ENCODE measurements around the gene RPS6KA2.
"Not testable (repeated sequence)": the region's sequence is repeated elsewhere in the genome, so short reads cannot be mapped to it uniquely, and the experiment has no call there.

RPS6KA2 gene

DNA sequence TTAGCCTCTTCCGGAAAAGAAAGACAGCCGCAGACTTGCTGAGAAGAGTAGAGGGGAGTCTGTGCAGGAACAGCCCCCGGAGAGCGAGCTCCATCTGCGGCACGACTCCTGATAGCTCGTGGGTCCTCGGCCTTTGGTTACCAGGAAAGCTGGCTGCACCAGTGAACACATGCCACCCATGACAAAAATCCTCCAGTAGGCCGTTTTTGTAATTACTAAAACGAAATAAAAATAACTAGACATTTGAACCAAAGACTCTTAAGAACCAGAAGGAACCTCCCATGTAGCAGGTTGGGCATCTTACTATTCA lies 82.8 kb downstream of the RPS6KA2 start:
- DNase-seq, result no peak

DNA sequence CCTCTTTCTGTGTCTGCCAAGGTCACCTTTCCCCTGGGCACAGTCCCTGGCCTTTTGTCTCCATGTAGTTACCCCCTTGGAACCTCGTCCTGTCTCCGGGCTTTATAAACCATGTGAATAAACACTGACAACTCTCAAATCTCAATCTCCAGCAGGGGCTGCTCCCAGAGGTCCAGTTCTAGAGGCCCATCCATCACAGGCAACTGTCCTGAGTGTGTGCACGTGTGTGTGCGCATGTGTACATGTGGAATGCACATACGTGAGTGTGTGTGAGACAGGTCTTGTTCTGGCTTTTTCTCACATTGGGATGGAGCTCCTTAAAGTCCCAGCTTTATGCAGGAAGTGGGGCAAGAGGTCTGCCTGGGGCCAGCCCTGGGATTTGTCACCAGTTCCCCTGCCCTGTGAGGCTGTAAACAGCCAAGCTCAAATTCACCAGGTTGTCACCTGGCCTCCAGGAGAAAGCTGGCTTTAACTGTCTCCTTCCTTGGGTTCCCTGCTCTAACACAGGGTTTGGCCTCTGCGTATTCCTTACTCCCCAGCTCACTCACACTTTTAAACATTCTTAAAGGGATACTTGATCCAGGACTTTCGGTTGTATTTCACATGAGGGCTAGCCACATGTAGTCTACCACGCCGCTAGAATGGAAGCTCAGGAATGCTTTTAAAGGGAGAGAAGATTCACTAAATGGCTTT lies 83.3 kb downstream of the RPS6KA2 start:
- DNase-seq, result no peak

DNA sequence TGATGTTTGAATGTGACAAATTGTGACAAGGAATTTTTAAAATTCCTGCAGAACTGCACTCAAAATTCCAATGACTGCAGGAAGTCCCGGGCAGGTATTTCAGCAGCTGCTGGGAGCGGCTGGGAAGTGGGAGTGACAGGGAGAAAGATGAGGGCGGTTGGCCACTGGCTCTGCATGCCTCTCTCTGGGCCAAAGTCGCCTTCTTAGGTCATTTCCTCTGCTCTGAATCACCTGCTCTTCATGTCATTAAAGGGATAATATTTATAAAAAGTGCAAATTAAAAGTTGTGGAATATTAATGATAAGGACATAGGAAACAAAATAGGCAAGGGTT lies 84.5 kb downstream of the RPS6KA2 start:
- DNase-seq, result no peak

DNA sequence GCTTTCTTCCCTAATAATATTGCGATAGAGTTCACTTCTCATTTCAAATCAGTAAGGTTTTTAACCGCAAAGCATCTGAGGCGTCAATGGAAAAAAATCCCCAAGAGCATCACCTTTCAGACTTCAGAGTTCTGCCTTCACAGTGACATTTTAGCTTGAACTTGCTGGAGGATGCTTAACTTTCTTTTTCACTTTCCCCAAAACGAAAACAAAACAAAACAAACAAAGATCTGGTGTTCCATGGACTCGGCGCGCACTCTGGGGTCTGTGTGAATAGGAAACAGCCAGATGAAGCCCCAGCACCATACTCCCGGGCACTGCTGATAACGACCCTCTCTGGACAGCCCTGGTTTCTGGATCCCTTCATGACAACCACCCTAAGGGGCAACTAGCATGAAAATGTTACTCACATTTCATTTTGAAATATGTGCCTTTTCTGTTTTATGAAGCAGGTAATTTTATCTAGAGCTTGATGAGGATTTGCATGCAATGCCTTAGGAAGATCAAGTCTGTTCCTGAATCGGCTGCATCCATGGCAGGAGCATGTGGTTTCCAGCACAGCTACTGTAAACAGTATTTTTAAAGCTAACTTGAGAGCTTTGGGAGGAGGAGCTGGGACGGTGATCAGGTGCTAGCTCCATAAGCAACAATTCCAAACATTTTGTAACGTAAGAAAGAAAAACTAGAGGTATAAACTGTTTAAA lies 85.0 kb downstream of the RPS6KA2 start:
- no peak for DNase-seq

DNA sequence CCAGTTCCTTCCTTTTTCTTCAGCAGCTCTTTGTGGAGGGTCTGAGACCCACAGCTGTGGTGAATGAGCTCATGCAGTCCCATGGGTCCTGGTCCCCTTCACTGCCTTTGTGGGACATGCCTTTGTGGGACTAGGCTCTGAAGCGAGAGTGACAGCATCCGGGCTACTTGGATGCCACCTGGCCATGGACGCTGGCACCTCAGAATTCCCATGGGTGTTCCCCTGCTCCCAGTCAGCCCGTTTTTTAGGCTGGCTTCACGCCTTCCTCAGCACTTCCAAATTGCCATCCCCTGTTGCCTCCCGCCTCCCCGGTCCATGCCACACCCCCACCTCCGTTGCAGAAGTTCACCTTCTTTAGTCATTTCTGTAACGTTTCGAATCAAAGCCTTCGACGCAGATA lies 85.7 kb downstream of the RPS6KA2 start:
- DNase-seq, result no peak

DNA sequence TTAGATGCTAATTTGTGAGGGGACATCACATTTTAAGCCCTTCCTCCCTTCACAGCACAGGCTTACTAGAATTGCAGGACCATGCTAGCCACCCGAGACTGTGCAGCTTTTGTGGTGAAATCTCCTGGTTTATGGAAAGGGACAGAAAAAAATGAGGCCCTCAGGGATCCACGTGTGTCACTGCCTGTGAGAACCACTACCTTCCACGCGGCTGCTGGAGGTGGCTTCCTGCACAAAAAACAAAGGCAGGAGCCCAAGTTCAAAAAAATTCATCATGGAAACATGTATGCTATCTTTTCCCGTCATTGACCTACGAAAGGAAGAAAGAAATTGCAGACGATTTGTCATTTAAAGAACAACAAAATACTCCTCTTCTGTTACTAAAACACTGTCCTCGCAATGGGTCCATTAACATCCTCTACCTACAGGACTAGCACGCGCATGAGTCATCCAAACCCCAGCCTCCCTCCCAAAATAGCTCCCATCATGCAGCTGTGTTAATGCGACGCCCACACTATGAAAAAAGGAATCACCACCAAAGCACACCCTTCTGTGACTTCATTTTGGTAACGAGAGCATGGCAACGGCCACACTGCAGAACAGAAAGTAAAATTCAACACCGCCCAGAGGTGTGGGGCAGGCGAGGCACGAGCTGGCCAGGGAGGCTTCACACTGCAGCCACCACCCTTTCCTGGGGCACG lies 86.3 kb downstream of the RPS6KA2 start:
- DNase-seq, result no peak

DNA sequence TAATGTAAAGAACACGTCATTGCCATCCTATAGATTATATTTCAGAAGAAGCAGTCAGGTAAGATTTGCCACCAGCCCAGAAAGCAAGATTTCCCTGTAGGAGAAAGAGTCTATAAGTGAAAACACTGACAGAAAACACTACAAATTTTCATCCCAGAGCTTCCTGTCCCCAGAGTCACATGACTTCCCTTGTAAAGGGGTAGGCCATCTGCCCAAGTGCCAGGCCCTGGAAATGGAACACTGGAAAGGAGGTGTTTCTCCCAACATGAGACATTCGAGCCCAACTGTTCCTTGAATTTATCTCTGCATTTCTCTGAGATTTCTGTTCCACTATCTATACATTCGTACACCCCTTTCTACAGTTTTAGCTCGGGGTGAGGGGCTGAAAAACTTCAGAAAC lies 87.5 kb downstream of the RPS6KA2 start:
- DNase-seq, result no peak

DNA sequence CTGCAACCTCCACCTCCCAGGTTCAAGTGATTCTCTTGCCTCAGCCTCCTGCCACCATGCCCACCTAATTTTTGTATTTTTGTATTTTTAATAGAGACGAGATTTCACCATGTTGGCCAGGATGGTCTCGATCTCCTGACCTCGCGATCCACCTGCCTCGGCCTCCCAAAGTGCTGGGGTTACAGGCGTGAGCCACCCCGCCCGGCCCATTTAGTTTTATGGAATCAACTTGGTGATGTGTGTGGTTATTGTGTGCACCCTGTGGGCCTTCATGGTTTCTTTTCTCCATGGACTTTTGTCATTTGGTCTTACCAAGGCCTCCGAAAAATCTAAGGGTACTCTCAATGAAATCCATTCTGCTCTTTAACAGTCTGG lies 88.1 kb downstream of the RPS6KA2 start:
- not testable (repeated sequence) for DNase-seq

DNA sequence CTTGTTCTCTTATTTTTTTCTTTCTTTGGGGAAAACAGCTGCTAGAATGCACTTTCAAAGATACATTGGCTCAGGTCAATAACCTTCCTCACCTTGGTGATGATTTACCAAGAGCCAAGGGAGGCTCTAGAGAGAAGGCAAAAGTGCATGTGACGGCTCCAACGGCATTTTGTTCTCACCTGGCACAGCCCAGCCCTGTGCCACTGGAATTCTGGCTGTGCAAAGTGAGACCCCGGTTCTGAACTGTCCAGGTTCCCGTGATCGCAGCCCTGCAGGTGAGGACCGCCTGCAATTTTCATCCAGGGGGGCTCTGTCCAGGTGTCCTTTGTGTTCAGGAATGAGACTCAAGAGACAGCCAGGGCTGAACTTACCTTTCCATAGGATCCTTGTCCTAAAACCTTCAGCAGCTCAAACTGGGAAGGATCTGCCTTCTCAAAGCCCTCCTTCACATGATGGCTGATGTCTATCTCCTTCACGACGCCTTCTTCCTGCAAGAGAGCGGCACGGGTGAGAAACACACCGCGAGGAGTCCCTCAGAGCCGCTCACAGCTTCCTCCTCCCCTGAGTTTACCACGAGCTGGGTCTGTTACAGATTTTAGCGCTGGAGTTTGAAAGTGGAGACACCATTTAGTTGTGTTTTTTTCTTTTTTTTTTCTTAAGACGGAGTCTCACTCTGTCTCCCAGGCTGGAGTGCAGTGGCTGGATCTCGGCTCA lies 88.6 kb downstream of the RPS6KA2 start:
- no peak for DNase-seq

DNA sequence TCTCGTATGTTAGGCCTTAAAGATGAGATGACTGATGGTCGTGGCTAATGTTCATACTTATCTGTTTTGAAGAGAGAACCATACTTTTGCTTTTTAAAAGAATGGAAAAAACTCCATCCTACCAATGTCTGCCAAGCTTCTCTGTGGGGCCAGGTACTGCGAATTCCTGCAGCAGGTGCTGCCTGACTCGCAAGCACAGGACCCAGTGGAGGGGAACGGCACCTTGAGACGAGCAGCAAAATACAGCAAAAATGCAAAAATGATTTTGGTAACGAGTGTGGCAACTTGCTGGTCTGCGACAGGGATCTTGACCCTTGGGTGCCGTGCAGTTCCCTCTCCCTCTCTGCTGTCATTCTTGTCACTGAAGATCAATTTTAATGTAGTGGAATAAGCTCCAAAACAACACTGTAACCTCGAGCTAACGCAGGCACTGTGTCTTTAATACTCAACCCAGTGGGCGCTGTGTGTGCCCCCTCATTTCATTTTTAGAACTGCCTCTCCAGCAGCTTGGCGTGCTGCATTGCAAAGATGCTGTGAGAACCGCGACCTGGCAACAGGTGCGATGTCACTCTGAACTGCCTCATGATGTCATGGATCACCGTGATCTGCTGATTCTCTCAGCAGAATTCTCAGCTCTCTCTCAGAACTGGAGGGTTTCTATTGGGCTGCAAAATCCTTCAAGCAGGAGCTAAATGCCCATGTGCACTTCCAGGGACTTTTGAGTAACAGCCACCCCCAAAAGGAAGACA lies 92.2 kb downstream of the RPS6KA2 start:
- no peak for DNase-seq

DNA sequence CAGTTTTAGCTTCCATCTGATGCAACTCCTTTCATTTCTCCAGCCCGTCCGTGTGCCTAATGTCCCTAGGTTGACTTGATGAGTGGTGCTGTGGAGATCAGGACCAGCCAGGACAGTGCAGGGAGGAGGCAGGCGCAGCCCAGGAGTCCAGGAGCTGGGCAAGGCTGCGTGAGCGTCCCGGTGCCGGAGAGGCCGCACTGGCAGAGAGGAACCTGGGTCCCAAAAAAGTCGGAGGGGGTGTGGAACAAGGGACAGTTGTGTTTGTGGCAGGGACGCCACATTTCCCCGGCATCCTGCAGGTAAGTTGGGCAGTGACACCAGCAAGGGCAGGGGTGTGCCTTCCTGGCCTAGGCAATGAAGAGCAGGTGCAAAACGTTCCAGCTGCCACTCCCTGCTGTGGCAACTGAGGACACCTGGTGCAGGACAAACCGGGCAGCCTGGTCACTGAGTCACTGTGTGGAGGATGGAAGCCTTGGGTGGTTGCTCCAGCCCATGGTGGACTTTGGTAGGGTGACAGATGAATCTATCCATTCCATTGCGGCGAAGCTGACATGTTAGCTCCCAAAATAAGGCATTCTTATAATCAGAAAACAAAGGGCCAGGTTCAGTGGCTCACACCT lies 93.7 kb downstream of the RPS6KA2 start:
- DNase-seq, result no peak

DNA sequence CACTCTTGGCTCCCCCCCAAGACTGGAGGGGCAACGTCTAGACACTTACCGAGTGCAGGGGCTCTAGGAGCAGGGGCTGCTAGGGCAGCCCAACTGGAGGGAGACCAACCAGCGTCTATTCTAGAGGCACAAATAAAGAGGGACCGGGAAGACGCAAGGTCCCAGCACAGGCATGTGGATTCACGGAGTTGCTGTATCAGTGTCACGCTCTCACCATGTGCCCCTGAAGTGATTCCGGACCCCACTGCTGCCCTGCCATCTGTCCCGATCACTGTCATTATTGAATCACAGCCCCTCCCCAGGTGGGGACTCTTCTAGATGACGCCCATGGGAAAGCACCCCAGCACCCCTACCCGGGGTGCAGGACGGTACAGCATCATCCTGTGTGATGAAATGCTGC lies 94.7 kb downstream of the RPS6KA2 start:
- DNase-seq, result no peak

DNA sequence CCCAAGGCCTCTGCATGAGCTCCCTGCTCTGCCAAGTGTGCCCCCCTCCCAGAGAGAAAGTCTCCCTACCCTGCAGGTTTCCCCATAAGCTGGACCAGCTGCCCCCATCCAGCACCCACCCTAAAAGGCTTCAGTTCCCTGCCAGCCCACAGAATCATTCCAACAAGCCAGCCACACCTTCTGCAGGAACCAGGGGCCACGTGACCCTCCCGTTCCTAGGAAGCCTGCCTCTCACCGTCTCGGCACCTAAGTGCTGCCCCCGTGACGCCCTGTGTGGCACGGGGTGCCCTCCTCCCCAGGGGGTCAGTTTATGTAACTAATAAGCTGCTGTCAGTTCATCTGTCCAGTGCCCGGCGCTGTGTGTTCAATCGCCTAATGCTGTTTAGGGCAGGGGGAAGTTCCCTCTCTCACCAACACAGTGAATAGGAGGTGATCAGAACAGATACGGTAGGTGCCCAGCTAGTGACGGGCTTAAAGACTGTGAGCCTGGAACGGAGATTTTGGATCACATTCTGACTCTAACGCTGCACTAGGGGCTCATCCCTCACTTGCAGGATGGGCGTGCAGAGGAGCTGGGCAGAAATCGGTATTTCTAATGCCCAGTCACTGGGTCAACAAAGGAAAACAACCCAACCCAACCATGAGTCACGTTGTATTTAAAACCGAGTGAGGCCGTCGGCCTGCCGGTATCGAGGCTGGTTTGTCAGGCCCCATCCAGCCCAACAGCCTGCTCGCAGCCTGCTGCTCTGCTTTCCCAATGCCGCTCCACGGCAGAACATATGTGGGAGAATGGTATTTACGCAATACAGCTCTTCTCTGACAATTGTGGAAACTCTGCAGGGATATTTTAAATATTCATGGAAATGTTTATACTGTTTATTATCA lies 96.6 kb downstream of the RPS6KA2 start:
- DNase-seq, result no peak

DNA sequence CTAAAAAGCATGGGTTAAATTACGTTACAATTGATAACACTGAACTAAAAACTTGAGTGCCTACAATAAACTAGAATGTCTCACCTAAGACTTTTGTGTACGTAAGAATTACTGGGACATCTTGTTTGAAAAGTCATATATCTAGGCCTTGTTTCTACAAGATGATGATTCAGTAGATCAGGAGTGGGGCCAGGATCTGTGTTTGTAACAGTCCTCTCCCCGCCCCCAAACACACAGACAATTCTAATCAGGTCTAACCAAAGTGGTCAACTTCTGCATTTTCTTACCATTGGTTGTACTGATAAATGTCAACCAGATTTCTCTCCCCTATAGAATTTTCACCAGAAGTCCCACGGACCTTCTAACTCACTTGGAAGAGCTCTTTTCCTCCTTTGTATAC lies 97.5 kb downstream of the RPS6KA2 start:
- no peak for DNase-seq

DNA sequence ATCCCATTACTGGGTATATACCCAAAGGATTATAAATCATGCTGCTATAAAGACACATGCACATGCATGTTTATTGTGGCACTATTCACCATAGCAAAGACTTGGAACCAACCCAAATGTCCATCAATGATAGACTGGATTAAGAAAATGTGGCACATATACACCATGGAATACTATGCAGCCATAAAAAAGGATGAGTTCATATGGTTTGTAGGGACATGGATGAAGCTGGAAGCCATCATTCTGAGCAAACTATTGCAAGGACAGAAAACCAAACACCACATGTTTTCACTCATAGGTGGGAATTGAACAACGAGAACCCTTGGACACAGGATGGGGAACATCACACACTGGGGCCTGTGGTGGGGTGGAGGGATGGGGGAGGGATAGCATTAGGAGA lies 98.0 kb downstream of the RPS6KA2 start:
- not testable (repeated sequence) for DNase-seq

DNA sequence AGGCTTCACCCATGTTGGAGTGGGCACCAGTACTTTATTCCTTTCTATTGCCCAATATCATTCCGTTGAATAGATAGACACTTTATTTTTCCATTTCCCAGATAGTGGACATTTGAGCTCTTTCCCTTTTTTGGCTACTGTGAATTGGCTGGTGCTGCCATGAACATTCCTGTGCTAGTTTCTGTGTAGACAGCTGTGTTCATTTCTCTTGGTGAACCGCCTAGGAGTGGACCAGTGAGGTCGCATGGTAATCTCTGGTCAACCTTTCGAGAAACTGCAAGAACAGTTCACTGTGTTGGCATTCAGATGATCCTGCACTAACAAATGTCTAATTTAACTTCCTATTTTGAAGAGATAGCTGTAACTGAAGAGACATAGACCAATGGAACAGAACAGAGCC lies 99.2 kb downstream of the RPS6KA2 start:
- DNase-seq, result no peak

DNA sequence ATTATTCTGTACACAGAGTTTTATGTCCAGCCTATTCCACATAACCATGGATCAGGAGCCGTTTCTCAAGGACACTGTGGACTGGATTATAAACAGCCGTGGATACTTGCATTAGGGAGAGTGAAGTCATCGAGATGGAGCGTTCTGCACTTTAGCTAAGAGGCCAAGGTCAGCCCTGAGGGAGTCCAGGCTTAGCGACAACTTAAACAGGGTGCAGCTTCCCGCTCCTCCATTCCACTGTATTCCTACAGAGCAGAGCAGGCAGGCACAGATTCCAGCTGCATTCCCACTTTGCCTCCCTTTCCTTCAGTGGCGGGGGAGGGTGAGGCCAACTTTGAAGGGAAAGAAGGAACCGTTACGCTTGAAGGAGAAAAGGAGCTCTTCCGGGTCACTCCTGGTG lies 100.1 kb downstream of the RPS6KA2 start:
- DNase-seq, result no peak

DNA sequence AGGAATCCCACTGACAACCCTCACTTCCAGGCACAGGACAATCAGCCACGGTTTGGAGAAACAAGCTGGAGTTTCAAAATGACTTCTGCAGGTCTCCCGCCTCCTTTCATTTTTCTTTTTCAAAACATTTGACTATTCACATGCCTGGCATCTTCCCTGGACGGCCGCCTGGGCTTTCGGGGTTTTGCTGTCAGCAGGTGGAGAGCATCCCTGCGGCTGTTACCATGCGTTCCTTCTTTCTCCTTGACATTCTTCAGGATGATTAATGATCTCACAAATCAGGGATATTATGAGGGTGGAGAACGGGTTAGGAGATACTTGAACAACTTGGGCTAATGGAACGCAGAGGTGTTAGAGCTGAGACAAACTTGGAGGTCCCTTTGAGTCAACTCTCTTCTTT lies 101.5 kb downstream of the RPS6KA2 start:
- no peak for DNase-seq

DNA sequence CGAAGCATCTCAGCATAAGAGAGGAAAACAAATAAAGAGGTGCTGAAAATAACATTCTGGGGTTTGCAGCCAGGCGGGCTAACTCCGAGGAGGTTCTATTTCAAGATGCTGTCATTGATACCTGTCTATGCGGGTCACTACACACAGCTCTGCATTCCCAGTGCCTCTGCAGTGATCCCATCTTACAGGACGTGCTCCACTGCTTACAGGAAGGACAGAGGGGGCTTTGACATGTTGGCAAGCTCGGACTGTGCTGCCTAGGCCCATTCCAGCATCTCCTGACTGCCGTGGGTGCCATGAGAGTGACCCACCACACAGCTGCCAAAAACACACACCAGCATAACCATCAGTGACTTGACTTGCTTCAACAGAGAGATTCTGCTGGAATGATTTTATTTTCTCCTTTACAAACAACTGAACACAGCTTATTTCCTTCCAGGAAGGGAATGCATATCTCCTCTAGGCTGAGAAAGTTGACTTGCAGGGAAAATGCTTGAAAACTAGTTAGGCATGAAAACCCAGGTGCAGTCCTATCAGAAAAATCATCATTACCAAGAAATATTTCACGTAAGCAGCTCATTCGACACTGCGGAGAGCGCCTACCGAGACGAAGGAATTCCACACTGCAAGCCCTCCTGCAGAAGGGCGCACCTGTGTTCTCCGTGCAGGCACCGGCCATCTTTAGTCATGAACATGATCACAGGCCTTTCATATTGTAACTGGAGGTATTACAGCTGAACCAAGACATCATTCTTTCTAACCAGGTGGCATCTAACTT lies 103.1 kb downstream of the RPS6KA2 start:
- no peak for DNase-seq

DNA sequence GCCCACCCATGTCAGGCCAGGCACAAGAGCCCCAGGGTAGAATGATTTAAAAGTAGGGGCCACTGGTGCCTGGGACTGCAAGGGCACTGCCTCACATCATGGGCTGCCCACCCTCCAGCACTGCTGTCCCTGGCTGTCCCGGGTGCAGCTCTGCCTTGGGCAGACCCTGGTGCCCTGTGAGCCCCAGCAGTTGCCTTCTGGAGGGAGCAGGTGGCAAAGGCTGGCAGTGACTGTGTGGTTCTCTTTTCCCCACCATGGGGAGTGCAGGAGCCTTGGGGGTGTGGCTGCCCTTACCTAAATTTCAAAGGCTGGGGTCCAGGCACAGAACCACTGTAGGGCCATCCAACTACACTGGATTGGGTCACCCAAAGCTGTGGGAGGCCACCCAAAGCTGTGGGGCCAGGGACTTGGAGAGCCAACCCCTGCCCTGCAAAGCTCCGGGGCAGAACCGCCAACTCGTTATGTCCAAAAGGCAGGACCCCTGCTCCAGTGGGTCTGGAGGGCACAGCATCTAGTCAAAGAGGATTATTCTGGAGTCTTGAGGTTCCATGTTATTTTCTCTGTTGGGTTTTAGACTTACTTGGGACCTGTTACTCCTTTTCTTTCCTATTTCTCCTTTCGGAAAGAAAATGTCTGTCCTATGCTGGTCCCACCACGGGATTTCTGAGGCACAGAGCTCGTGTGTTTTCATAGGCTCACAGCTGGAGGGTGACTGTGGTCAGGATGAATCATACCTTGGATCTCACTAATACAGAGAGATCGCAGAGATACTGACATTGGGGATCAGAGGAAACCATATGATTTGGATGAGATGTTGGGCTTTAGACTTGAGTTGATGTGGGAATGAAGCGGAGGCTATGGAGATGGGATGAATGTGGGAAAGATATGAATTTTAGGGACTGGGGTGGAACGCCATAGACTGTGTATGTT lies 105.9 kb downstream of the RPS6KA2 start:
- DNase-seq, result no peak
